CD4-positive, alpha-beta memory T cell (primary cell): ENCODE data around the gene TMEM150A. TPM values are rescaled to one million over a fixed set of nuclear protein-coding genes. Genes with fewer than 3 reads are reported as not detected.

Experiments
- CTCF ChIA-PET: fragments of 350-600 bp; sonication (Branson Sonifier 250); formaldehyde crosslinking; loops from one replicate; lab custom pipeline; 2021; ENCODE audit warnings: inconsistent platforms; ENCODE audit not compliant: partially characterized antibody; lab: Charles Lee
- POLR2A ChIA-PET: fragments of 350-600 bp; sonication (Branson Sonifier 250); formaldehyde crosslinking; loops from one replicate; lab custom pipeline; 2021; ENCODE audit not compliant: partially characterized antibody; lab: Charles Lee
- DNase-seq, 5 donors: peaks; one replicate each; pipeline versions ENCODE4 v3.0.0 to v3.0.0-alpha.2; 2020 to 2022; ENCODE audit warnings: mixed read lengths in 1 of 5
- H3K27ac ChIP-seq: one replicate; pipeline ENCODE4 v1.7.0; 2013; ENCODE audit warnings: low read depth, low read length
- H3K27me3 ChIP-seq: 2 replicates; pipeline ENCODE4 v1.7.0; 2013; ENCODE audit warnings: mild to moderate bottlenecking, low read length, moderate library complexity; ENCODE audit not compliant: insufficient read depth
- H3K36me3 ChIP-seq: 2 replicates; pipeline ENCODE4 v1.7.0; 2013; ENCODE audit warnings: mild to moderate bottlenecking, low read length, moderate library complexity; ENCODE audit not compliant: insufficient read depth
- H3K4me1 ChIP-seq: 2 replicates; pipeline ENCODE4 v1.7.0; 2013; ENCODE audit warnings: mild to moderate bottlenecking, low read length, moderate library complexity; ENCODE audit not compliant: insufficient read depth
- H3K4me3 ChIP-seq, 2 donors: one replicate each; pipeline ENCODE4 v1.7.0; 2013; ENCODE audit warnings: low read length in 2 of 2, mild to moderate bottlenecking in 1 of 2
- H3K9me3 ChIP-seq, 2 donors: one replicate each; pipeline ENCODE4 v1.7.0; 2013; ENCODE audit warnings: low read length in 2 of 2, control low read depth in 1 of 2; ENCODE audit not compliant: control insufficient read depth in 1 of 2
- H3K27ac Mint-ChIP-seq, 7 donors: one replicate each; pipeline ENCODE4 v1.8.0; 2020 to 2021; ENCODE audit warnings: mixed read lengths in 7 of 7, mild to moderate bottlenecking in 6 of 7, inconsistent platforms in 3 of 7, moderate library complexity in 3 of 7
- H3K27me3 Mint-ChIP-seq, 2 donors: one replicate each; pipeline ENCODE4 v1.8.0; 2020 to 2021; ENCODE audit warnings: mixed read lengths in 2 of 2
- H3K36me3 Mint-ChIP-seq, 2 donors: one replicate each; pipeline ENCODE4 v1.8.0; 2020 to 2021; ENCODE audit warnings: mixed read lengths in 2 of 2, inconsistent platforms in 1 of 2, mild to moderate bottlenecking in 1 of 2
- H3K4me1 Mint-ChIP-seq, 4 donors: one replicate each; pipeline ENCODE4 v1.8.0; 2020 to 2021; ENCODE audit warnings: mixed read lengths in 4 of 4, mild to moderate bottlenecking in 1 of 4
- H3K4me3 Mint-ChIP-seq, 8 donors: one replicate each; pipeline ENCODE4 v1.8.0; 2020 to 2021; ENCODE audit warnings: mixed read lengths in 8 of 8, mild to moderate bottlenecking in 7 of 8, moderate library complexity in 6 of 8, inconsistent platforms in 3 of 8
- H3K9me3 Mint-ChIP-seq, 8 donors: one replicate each; pipeline ENCODE4 v1.8.0; 2020 to 2021; ENCODE audit warnings: mixed read lengths in 8 of 8, mild to moderate bottlenecking in 5 of 8, inconsistent platforms in 3 of 8, moderate library complexity in 1 of 8
- intact Hi-C: fragments of 100-400 bp; cut with micrococcal nuclease; formaldehyde crosslinking; loops from one replicate; pipeline ENCODE4 v1.15.1; 2023
- polyA plus RNA-seq, 2 donors: library from polyadenylated mRNA; unstranded; fragments of 300-500 nt; fragmentation: Illumina TruSeq; gene quantifications; one replicate each; pipeline ENCODE4 v1.2.3, GENCODE V29; 2021
- total RNA-seq, 2 experiments: library from RNA; stranded (reverse); gene quantifications; one replicate each; pipeline ENCODE4 v1.2.3, GENCODE V29; 2021

The TMEM150A gene
- total and polyA plus RNA-seq, 4 experiments from 2014 or later, result 13.3 to 17.9 (median 14.8) TPM

DNA sequence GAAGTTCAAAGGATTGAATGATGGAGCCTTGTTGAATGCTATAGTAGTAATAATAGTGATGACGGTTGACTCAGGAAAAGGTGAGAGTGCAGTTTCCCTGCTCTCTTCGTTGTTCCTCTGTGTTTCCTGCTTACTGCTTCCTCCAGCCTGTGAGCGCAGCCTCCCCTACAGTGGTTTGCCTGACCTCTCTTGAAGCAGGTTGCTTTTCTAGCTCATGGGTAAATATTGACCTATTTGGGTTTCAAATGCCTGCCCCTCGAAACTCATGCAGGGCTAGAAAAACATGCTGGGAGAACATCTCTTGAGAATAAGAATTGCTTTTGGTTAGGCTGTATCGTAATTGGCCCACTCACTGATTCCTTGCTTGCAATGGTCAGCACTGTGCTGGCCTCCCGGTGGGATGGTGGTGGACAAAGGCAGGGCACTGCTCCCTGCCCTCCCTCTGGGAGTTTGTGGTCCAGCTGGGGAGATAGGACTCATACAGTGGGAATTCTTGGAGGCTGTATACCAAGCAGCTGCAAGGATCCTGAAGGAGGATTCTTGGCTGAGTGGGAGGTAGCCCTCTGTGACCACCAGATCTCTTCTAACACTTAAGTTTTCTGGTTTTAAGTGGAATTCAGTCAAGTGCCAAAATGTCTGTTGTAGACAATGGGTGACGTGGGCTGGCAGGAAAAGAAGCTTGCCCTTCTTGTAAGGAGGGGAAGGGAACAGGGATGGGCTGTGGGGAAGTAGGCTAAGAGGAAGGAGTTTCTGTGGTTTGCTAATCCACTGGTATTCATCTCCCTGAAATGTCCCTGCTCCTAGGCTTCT, 12.3 kb downstream of the TMEM150A start:
- Histone ChIP-seq H3K4me1 (peaks cover 29% of the 10 kb centered on the region), H3K36me3 (no peaks in the 10 kb centered on the region), H3K27me3 (no peaks in the 10 kb centered on the region), H3K9me3 (no peaks in the 10 kb centered on the region), H3K27ac (no peak overlapping the region), H3K4me3 (no peak overlapping the region)
- POLR2A ChIA-PET, result interaction anchor here (1.4 to 1.5 kb wide), 2 partner anchors 13 to 22 kb away, joined by 5 to 7 read pairs; partner anchors contain the start of genes C2orf68 and TMEM150A
- CTCF ChIA-PET, result interaction anchor here (1.0 kb wide), 1 partner anchor 10 kb away, joined by 3 read pairs; no protein-coding TSS in a partner anchor
- intact Hi-C loops, result no loop called here
- DNase-seq, result no peak
- H3K27me3 Mint-ChIP-seq, result no peaks in the 10 kb centered on the region
- no peak overlapping the region for H3K4me3 Mint-ChIP-seq
- no peaks in the 10 kb centered on the region for H3K9me3 Mint-ChIP-seq
- H3K4me1 Mint-ChIP-seq, result peaks cover 31 to 43% (median 38%) of the 10 kb centered on the region in 4 donors
- H3K27ac Mint-ChIP-seq, result peak overlapping the region in 6 of 7 donors; percentile 8 to 70 (median 47)
- H3K36me3 Mint-ChIP-seq, result peaks cover 0 to 6% of the 10 kb centered on the region in 2 donors

DNA sequence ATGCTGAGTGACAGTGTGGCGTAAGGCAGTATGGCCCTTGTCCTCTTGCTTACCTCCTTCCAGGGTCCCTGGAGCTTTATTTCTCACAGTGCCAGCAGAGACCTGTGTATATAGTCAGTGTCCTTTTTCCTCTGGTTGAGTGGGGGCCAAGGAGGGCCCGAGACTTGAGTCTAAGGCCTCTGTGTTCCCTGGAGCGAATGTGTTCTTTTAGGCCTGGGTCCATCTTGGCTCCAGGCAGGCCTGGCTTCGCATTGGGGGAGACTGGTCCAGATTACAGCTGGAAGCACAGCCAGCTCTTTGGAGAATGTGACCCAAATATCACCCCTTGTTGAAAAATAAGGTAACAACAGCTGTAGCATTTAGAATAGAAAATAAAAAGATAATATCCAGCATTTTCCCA, 13.3 kb downstream of the TMEM150A start:
- intact Hi-C loops, result no loop called here
- H3K4me1 Mint-ChIP-seq, result peaks cover 28 to 39% (median 35%) of the 10 kb centered on the region in 4 donors
- no peaks in the 10 kb centered on the region for H3K27me3 Mint-ChIP-seq
- Histone ChIP-seq H3K36me3 (no peaks in the 10 kb centered on the region), H3K9me3 (no peaks in the 10 kb centered on the region), H3K4me3 (no peak overlapping the region), H3K27me3 (no peaks in the 10 kb centered on the region), H3K27ac (no peak overlapping the region), H3K4me1 (peaks cover 28% of the 10 kb centered on the region)
- H3K4me3 Mint-ChIP-seq, result no peak overlapping the region
- no peak overlapping the region for H3K27ac Mint-ChIP-seq
- no peak for DNase-seq
- H3K9me3 Mint-ChIP-seq, result no peaks in the 10 kb centered on the region
- ChIA-PET POLR2A (interaction anchor here (1.4 kb wide), 1 partner anchor 235 kb away, joined by 4 read pairs; the partner anchor contains the start of genes ELMOD3 and RETSAT), CTCF (no interaction called here)
- H3K36me3 Mint-ChIP-seq, result peaks cover 0 to 2% of the 10 kb centered on the region in 2 donors

- peaks cover 0 to 2% of the 10 kb centered on the region in 2 donors for H3K36me3 Mint-ChIP-seq
- no peaks in the 10 kb centered on the region for H3K36me3 ChIP-seq
- intact Hi-C loops, result no loop called here
- no peak for DNase-seq
- H3K27me3 ChIP-seq, result no peaks in the 10 kb centered on the region
- no peak overlapping the region for H3K27ac ChIP-seq
- peaks cover 31% of the 10 kb centered on the region for H3K4me1 ChIP-seq
- H3K27me3 Mint-ChIP-seq, result no peaks in the 10 kb centered on the region
- H3K9me3 ChIP-seq, result no peaks in the 10 kb centered on the region
- peak overlapping the region in 2 of 8 donors; percentile 5 to 10 for H3K4me3 Mint-ChIP-seq
- CTCF ChIA-PET, result interaction anchor here (1.8 kb wide), 1 partner anchor 49 kb away, joined by 4 read pairs; no protein-coding TSS in a partner anchor
- POLR2A ChIA-PET, result interaction anchor here (1.4 to 5.8 kb wide), 3 partner anchors 7 to 234 kb away, joined by 4 to 71 read pairs (median 9); partner anchors contain the start of genes ELMOD3, RETSAT, RNF181 and VAMP8
- H3K4me1 Mint-ChIP-seq, result peaks cover 28 to 40% (median 36%) of the 10 kb centered on the region in 4 donors
- no peaks in the 10 kb centered on the region for H3K9me3 Mint-ChIP-seq
- peak overlapping the region in 3 of 7 donors; percentile 59 to 74 (median 63) for H3K27ac Mint-ChIP-seq
- H3K4me3 ChIP-seq, result no peak overlapping the region
Measured at GRCh38 chr2:85588645-85589044, 13.9 kb downstream of the TMEM150A start.

DNA sequence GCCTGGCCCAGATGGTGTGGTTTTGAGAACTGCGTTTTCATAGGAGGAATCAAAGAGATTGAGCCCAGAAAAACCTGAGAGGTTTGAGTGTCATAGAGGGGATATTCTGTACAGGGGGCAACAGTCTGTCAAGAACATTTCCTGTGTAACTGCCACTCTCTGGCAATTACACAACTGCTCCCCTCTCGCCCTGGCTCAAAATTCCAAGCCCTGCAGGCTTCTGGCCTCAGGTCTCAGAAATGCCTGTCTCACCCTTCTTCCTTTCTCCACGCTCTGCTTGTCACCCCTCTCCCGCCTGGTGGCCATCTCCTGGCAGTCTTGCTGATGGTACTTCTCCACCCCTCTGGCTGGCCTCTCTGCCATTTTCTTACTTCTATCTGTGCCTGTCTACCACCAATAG, 14.3 kb downstream of the TMEM150A start:
- Mint-ChIP-seq H3K27ac (peak overlapping the region in 5 of 7 donors; percentile 3 to 63 (median 51)), H3K4me3 (peak overlapping the region in 1 of 8 donors; percentile 5), H3K36me3 (peaks cover 0 to 5% of the 10 kb centered on the region in 2 donors), H3K4me1 (peaks cover 32 to 45% (median 40%) of the 10 kb centered on the region in 4 donors), H3K9me3 (no peaks in the 10 kb centered on the region), H3K27me3 (no peaks in the 10 kb centered on the region)
- no peaks in the 10 kb centered on the region for H3K27me3 ChIP-seq
- H3K27ac ChIP-seq, result no peak overlapping the region
- H3K9me3 ChIP-seq, result no peaks in the 10 kb centered on the region
- no peak for DNase-seq
- H3K4me1 ChIP-seq, result peaks cover 35% of the 10 kb centered on the region
- ChIA-PET CTCF (interaction anchor here (1.2 to 1.8 kb wide), 2 partner anchors 37 to 50 kb away, joined by 4 to 6 read pairs; no protein-coding TSS in a partner anchor), POLR2A (interaction anchor here (1.4 to 5.8 kb wide), 3 partner anchors 7 to 234 kb away, joined by 4 to 71 read pairs (median 9); partner anchors contain the start of genes ELMOD3, RETSAT, RNF181 and VAMP8)
- intact Hi-C loops, result no loop called here
- H3K4me3 ChIP-seq, result no peak overlapping the region
- H3K36me3 ChIP-seq, result peaks cover 2% of the 10 kb centered on the region

DNA sequence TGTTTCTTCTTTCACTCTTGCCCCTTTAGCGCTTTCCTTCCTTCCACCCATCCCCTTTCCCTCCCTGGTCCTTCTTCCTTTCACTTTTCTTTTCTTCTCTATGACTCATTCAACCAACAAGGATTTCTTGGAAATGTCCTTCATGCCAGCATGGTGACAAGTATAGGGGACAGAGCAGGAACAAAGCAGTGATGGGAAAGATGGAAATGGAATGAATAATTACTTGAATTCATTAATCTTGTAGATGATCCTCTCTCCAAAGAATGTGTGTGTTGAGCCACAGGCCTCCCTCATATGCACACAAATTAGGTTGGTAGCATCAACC, 16.8 kb downstream of the TMEM150A start:
- CTCF ChIA-PET, result interaction anchor here (1.0 to 1.3 kb wide), 2 partner anchors 34 to 166 kb away, joined by 3 to 4 read pairs; no protein-coding TSS in a partner anchor
- Histone ChIP-seq H3K9me3 (no peaks in the 10 kb centered on the region), H3K4me1 (peaks cover 38% of the 10 kb centered on the region), H3K36me3 (peaks cover 15% of the 10 kb centered on the region), H3K27ac (no peak overlapping the region), H3K4me3 (peak overlapping the region in 1 of 2 donors; percentile 57), H3K27me3 (no peaks in the 10 kb centered on the region)
- intact Hi-C loops, result no loop called here
- POLR2A ChIA-PET, result interaction anchor here (2.6 to 5.8 kb wide), 6 partner anchors 10 to 46 kb away, joined by 7 to 71 read pairs (median 21); partner anchors contain the start of genes C2orf68, GGCX, MAT2A and RNF181
- Mint-ChIP-seq H3K4me1 (peaks cover 35 to 64% (median 51%) of the 10 kb centered on the region in 4 donors), H3K9me3 (no peaks in the 10 kb centered on the region), H3K36me3 (peaks cover 14 to 20% of the 10 kb centered on the region in 2 donors), H3K27ac (peak overlapping the region; percentile 85 to 94 (median 92)), H3K27me3 (no peaks in the 10 kb centered on the region), H3K4me3 (peak overlapping the region; percentile 88 to 98 (median 90))
- DNase-seq, result no peak

DNA sequence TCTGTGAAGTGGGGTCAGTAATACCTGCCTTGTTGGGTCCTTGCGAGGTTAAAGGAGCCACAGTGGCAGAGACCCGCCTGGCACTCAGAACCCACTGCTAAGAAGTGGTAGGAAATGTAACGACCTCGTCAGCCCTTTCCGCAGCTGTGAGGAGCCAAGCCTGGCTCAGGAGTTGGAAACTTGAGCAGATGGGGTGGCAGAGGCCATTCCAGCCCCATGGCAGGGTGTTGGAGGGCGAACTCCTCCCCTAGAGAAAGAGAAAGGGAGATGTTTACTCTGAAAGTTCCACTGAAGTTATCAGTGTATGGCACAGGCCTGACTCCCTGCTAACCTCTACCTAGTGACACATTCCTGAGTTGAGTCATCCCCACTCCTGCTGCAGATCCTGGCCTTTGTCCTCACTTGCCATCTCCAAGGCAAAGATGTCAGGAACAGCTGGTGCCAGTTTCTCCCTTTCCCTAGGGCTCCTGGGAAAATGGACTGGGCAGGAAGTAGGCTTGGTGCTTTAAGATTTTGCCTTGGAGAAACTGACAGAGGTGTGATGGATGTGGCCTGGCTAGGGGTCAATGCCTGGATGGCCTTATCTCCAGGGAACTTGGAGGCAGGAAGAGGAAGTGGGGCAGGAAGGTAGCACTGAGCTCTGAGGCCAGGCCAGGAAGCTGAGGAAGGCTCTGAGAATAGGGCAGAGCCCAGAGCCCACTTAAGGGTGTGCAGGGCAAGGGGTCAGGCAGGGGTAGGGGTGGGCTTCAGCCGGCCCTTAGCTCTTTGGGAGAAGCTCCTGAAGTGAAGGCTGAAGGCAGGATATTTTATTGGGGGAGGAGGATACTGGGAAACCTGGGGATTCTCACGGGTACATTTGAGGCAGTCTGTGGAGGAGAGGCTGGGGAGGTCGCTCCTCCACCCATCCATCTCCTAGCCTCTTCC, 17.4 kb downstream of the TMEM150A start:
- Mint-ChIP-seq H3K4me1 (peaks cover 38 to 68% (median 52%) of the 10 kb centered on the region in 4 donors), H3K36me3 (peaks cover 18 to 23% of the 10 kb centered on the region in 2 donors), H3K9me3 (no peaks in the 10 kb centered on the region), H3K4me3 (peak overlapping the region; percentile 88 to 98 (median 90)), H3K27me3 (no peaks in the 10 kb centered on the region), H3K27ac (peak overlapping the region; percentile 85 to 94 (median 92))
- no peaks in the 10 kb centered on the region for H3K27me3 ChIP-seq
- peaks cover 41% of the 10 kb centered on the region for H3K4me1 ChIP-seq
- peak overlapping the region; percentile 80 for H3K27ac ChIP-seq
- H3K9me3 ChIP-seq, result no peaks in the 10 kb centered on the region
- peaks cover 15% of the 10 kb centered on the region for H3K36me3 ChIP-seq
- H3K4me3 ChIP-seq, result peak overlapping the region; percentile 57 to 64
- CTCF ChIA-PET, result interaction anchor here (1.0 to 1.3 kb wide), 2 partner anchors 33 to 165 kb away, joined by 3 to 4 read pairs; no protein-coding TSS in a partner anchor
- DNase-seq, result peak in 3 of 5 donors; percentile 24 to 32 (median 24)
- intact Hi-C loops, result loop anchor here (1.0 kb wide), 1 partner anchor 24 kb away; the partner anchor contains the start of gene GGCX
- POLR2A ChIA-PET, result interaction anchor here (2.6 to 5.8 kb wide), 6 partner anchors 11 to 45 kb away, joined by 7 to 71 read pairs (median 21); partner anchors contain the start of genes C2orf68, GGCX, MAT2A and RNF181
